HG03060 (cell line): Measurements from ENCODE around the gene DAP3.
"Not testable (repeated sequence)": the region's sequence is repeated elsewhere in the genome, so short reads cannot be mapped to it uniquely, and the experiment has no call there.

Source experiments
- ATAC-seq: cut with Tn5 transposase; IDR thresholded peaks from one replicate; pipeline ENCODE4 v1.9.1; 2021; ENCODE audit warnings: low read depth, moderate number of reproducible peaks; ENCODE audit not compliant: unreplicated experiment

DAP3 gene

DNA sequence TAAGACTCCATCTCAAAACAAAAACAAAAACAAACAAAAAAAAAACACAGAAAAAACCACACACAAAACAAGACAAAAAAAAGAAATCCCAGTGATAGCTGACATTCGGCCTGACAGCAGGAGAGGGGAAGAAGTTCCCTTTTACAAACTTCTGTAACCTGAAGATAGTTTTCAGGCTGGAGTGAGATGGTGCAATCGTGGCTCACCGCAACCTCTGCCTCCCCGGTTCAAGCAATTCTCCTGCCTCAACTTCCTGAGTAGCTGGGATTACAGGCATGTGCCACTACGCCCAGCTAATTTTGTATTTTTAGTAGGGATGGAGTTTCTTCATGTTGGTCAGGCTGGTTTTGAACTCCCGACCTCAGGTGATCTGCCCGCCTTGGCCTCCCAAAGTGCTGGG lies 75.1 kb downstream of the DAP3 start:
- not testable (repeated sequence) for ATAC-seq

DNA sequence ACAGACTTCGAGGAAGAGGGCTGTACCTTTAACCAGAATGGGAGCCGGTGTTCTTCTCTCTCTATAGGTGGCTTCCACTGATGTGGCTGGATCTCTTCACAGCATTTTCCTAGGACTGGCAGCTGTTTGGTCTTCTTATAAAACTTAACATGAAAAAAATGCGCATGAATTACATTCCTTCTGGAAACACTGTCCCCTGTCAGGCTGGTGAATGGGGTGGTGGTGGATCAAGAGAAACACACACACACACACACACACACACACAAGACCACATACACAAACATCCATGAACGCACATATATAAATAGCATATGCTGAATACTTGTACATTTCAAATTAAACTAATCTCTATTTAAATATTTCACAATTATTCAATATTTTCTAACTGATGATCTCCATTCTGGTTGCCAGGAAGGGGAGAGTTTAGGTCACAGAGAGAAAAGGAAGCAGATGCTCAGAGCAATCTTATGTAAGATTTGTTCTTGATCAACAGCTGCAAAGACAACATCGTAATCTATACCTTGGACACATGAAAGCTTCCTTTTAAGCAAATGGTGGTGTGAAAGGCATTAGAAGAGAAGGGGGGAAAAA lies 78.6 kb downstream of the DAP3 start:
- ATAC-seq: not testable (repeated sequence)

GRCh38 chr1:155769257-155769656 lies 80.4 kb downstream of the DAP3 start:
- no peak for ATAC-seq

DNA sequence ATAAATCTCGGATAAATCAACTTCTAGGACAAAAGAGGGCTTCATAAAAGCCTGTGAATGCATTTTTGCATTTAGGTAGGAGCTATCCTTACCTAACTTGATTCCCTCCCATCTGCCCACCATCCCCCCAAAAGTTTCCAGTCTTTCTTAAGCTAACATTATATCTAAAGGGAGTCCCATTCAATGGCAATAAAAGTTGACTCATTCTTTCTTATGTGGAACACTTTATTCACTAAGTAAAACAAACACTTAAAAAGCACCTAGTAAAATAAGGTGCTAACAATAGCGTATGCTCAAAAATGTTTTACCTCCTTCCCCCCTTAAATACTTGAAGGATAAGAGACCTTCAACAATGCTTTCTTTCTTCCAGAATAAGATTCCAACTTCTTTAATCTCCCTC lies 84.3 kb downstream of the DAP3 start:
- no peak for ATAC-seq

GRCh38 chr1:155776414-155776813 lies 87.5 kb downstream of the DAP3 start:
- ATAC-seq: no peak

DNA sequence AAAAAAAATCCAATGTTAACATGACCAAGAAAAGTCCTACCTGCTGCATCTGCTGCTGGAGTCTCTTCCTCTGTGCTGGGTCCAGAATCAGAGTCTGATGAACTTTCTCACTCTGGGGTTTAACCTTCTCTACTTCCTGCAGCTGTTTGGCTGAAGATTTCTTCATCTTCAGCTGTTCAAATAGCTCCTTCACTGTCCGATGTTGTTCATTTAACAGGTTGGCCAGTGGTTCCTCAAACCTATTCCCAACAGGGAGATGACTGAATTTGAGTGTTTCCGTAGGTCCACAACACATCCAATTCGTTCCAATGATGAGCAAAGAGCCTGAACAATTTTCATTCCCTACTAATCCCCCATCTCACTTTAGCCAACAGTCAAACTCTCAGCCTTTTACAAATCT lies 88.7 kb downstream of the DAP3 start:
- ATAC-seq: no peak
